WTC11 (cell line): ENCODE data around the gene ZNF714.

Source experiments
- CREM ChIP-seq: sonication (generic); formaldehyde crosslinking; IDR thresholded peaks from 2 replicates; pipeline ENCODE4 v1.8.1; 2022; ENCODE audit warnings: mild to moderate bottlenecking, missing genetic modification reagents, moderate library complexity
- KAT7 ChIP-seq: sonication (generic); formaldehyde crosslinking; IDR thresholded peaks from 2 replicates; pipeline ENCODE4 v1.8.1; 2023; ENCODE audit warnings: missing genetic modification reagents, mild to moderate bottlenecking, borderline replicate concordance
- ZNF263 ChIP-seq: sonication (generic); formaldehyde crosslinking; IDR thresholded peaks from 2 replicates; pipeline ENCODE4 v1.8.1; 2022; ENCODE audit warnings: low read depth, mild to moderate bottlenecking, moderate library complexity, missing genetic modification reagents

DNA sequence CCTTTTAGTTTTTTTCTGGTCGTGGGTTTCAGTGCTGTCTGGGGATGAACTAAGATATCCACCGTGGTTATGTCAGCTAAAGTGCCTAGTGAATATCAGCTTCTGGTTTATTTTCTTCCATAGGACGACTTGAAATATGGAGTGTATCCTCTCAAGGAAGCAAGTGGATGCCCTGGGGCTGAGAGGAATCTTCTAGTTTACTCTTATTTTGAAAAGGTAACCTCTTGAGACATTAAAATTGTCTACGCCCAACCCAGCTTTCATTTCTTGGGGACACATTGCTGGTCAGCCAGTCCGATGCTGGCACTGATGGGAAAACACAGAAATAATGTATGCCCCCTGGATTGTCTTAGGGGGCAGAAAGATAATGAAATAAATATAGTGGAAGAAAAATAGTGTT, 61.4 kb downstream of the ZNF714 start:
- TF ChIP-seq ZNF263 = no peak
- no peak for TF ChIP-seq KAT7
- no peak for TF ChIP-seq CREM (CRISPR knock-in tag)
